ENCODE data around the gene CTBP2. TPM values are rescaled to one million over a fixed set of nuclear protein-coding genes. Genes with fewer than 3 reads are reported as not detected.

CTBP2 gene
- total and polyA plus RNA-seq, 4 donors, result 3.4 to 59.2 (median 5.5) TPM

DNA sequence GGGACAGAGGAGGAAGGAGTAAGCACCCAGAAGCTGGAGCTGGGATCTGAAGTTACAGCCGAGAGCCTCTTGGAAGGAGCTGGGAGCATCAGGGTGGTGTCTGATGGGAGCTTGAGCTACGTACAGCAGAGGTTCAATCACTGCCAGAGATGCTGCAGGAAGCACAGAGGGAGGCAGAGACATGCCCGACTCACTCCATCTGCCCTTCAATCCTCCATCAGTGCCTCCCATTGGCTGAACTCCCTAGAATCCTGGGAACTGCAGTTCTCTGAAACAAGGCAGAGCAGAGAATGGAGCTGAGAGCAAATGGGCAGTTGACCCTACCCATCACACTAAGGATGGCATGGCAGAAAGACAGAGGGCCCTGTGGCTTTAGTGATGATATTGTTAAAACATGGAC is 40.0 kb upstream of the CTBP2 start:
- Histone ChIP-seq H3K27me3 (ENCODE audit: control insufficient read depth in 4 of 4, insufficient read depth in 4 of 4, low read length in 3 of 4) (peaks cover 0 to 2% (median 0%) of the 10 kb centered on the region in 4 donors), H3K36me3 (ENCODE audit: control insufficient read depth in 4 of 4, insufficient read depth in 3 of 4, low read depth in 1 of 4, low read length in 3 of 4) (no peaks in the 10 kb centered on the region), H3K27ac (ENCODE audit: low read depth in 1 of 2, low read length in 2 of 2) (no peak overlapping the region), H3K9ac (ENCODE audit: low read depth in 1 of 2, low read length in 2 of 2) (no peak overlapping the region), H3K4me1 (ENCODE audit: control insufficient read depth in 4 of 4, insufficient read depth in 4 of 4, low read length in 3 of 4) (no peaks in the 10 kb centered on the region), H3K9me3 (ENCODE audit: control insufficient read depth in 4 of 4, low read length in 3 of 4) (no peaks in the 10 kb centered on the region), H3K4me3 (ENCODE audit: low read depth in 1 of 3, low read length in 3 of 3) (no peak overlapping the region)
- no peak for DNase-seq (ENCODE audit: low spot score)
- TF ChIP-seq EGR1 (IDR thresholded peaks at IDR 0.05; ENCODE audit: low read depth in 2 of 2) (no peak), HNF4G (IDR thresholded peaks at IDR 0.05) (no peak), HNF4A (conservative IDR thresholded peaks at IDR 0.05) (no peak), YY1 (IDR thresholded peaks at IDR 0.05) (no peak), RXRA (IDR thresholded peaks at IDR 0.05) (no peak), RAD21 (IDR thresholded peaks at IDR 0.05) (no peak), JUND (IDR thresholded peaks at IDR 0.05) (no peak), SP1 (IDR thresholded peaks at IDR 0.05) (no peak), FOXA2 (IDR thresholded peaks at IDR 0.05) (no peak), TAF1 (conservative IDR thresholded peaks at IDR 0.05) (no peak)
- TF ChIP-seq, protein P1, sequence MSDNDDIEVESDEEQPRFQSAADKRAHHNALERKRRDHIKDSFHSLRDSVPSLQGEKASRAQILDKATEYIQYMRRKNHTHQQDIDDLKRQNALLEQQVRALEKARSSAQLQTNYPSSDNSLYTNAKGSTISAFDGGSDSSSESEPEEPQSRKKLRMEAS (IDR thresholded peaks at IDR 0.05), result no peak
- TF ChIP-seq, protein P2, sequence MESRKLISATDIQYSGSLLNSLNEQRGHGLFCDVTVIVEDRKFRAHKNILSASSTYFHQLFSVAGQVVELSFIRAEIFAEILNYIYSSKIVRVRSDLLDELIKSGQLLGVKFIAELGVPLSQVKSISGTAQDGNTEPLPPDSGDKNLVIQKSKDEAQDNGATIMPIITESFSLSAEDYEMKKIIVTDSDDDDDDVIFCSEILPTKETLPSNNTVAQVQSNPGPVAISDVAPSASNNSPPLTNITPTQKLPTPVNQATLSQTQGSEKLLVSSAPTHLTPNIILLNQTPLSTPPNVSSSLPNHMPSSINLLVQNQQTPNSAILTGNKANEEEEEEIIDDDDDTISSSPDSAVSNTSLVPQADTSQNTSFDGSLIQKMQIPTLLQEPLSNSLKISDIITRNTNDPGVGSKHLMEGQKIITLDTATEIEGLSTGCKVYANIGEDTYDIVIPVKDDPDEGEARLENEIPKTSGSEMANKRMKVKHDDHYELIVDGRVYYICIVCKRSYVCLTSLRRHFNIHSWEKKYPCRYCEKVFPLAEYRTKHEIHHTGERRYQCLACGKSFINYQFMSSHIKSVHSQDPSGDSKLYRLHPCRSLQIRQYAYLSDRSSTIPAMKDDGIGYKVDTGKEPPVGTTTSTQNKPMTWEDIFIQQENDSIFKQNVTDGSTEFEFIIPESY (IDR thresholded peaks at IDR 0.05), result no peak
- 62% methylated on average over 3 of the region's 3 CpGs for WGBS

DNA sequence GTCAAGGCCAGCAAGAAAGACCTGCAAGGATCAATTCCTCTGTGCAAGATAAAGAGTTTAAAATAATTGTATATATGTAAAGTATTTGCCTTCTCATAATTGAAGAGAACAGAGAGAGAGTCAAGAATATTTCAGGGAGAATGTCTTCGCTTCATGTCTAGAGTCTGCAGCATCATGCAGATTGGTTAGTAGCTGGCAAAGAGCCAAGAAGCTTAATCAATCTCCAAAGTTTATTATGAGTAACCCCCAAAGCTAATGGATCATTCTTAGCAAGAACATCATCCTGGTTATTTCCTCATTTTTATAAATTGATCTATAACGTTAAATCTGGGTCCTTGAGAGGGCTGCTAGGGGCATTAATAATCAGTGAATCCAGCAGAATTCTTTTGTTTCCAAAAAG is 38.9 kb upstream of the CTBP2 start:
- Histone ChIP-seq H3K27me3 (ENCODE audit: control insufficient read depth in 4 of 4, insufficient read depth in 4 of 4, low read length in 3 of 4) (peaks cover 0 to 2% (median 0%) of the 10 kb centered on the region in 4 donors), H3K36me3 (ENCODE audit: control insufficient read depth in 4 of 4, insufficient read depth in 3 of 4, low read depth in 1 of 4, low read length in 3 of 4) (no peaks in the 10 kb centered on the region), H3K4me3 (ENCODE audit: low read depth in 1 of 3, low read length in 3 of 3) (no peak overlapping the region), H3K4me1 (ENCODE audit: control insufficient read depth in 4 of 4, insufficient read depth in 4 of 4, low read length in 3 of 4) (no peaks in the 10 kb centered on the region), H3K9me3 (ENCODE audit: control insufficient read depth in 4 of 4, low read length in 3 of 4) (no peaks in the 10 kb centered on the region), H3K9ac (ENCODE audit: low read depth in 1 of 2, low read length in 2 of 2) (no peak overlapping the region), H3K27ac (ENCODE audit: low read depth in 1 of 2, low read length in 2 of 2) (no peak overlapping the region)
- TF ChIP-seq, protein P3, sequence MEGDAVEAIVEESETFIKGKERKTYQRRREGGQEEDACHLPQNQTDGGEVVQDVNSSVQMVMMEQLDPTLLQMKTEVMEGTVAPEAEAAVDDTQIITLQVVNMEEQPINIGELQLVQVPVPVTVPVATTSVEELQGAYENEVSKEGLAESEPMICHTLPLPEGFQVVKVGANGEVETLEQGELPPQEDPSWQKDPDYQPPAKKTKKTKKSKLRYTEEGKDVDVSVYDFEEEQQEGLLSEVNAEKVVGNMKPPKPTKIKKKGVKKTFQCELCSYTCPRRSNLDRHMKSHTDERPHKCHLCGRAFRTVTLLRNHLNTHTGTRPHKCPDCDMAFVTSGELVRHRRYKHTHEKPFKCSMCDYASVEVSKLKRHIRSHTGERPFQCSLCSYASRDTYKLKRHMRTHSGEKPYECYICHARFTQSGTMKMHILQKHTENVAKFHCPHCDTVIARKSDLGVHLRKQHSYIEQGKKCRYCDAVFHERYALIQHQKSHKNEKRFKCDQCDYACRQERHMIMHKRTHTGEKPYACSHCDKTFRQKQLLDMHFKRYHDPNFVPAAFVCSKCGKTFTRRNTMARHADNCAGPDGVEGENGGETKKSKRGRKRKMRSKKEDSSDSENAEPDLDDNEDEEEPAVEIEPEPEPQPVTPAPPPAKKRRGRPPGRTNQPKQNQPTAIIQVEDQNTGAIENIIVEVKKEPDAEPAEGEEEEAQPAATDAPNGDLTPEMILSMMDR (IDR thresholded peaks at IDR 0.05; ENCODE audit: low read depth, low read length, missing input control), result no peak
- TF ChIP-seq, protein P1 (IDR thresholded peaks at IDR 0.05), result no peak
- TF ChIP-seq RXRA (IDR thresholded peaks at IDR 0.05), result no peak
- TF ChIP-seq, protein P4, sequence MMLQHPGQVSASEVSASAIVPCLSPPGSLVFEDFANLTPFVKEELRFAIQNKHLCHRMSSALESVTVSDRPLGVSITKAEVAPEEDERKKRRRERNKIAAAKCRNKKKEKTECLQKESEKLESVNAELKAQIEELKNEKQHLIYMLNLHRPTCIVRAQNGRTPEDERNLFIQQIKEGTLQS (IDR thresholded peaks at IDR 0.05), result no peak
- no peak for TF ChIP-seq RAD21 (IDR thresholded peaks at IDR 0.05)
- TF ChIP-seq TAF1 (conservative IDR thresholded peaks at IDR 0.05), result no peak
- TF ChIP-seq, protein P2 (IDR thresholded peaks at IDR 0.05), result no peak
- no peak for DNase-seq (ENCODE audit: low spot score)
- 89% methylated on average over 2 of the region's 2 CpGs for WGBS
